CD4-positive, CD25-positive, alpha-beta regulatory T cell (primary cell): ENCODE data around the gene ERGIC1. TPM values are rescaled to one million over a fixed set of nuclear protein-coding genes. Genes with fewer than 3 reads are reported as not detected.
A peak's percentile ranks its signal among the peaks of the same experiment; 100 is the strongest.

ENCODE experiments used
- ATAC-seq, 2 donors: fragments of 150-1000 bp; cut with Tn5 transposase; one replicate each; pipeline ENCODE4 v1.10.0; 2021; ENCODE audit warnings: low read depth in 2 of 2, moderate number of reproducible peaks in 2 of 2, moderate library complexity in 1 of 2
- DNase-seq, 3 donors: peaks; one replicate each; pipeline versions ENCODE4 v3.0.0 to v3.0.0-alpha.2; 2012 to 2022; ENCODE audit warnings: mixed read lengths in 1 of 3
- H3K27ac ChIP-seq: one replicate; pipeline ENCODE4 v1.7.0; 2013; ENCODE audit warnings: mild to moderate bottlenecking, low read length; ENCODE audit not compliant: insufficient read depth, poor library complexity, severe bottlenecking
- H3K27me3 ChIP-seq: one replicate; pipeline ENCODE4 v1.7.0; 2013; ENCODE audit warnings: low read length; ENCODE audit not compliant: control insufficient read depth, insufficient read depth
- H3K36me3 ChIP-seq: one replicate; pipeline ENCODE4 v1.7.0; 2013; ENCODE audit warnings: mild to moderate bottlenecking, low read length, moderate library complexity; ENCODE audit not compliant: control insufficient read depth, insufficient read depth
- H3K4me1 ChIP-seq: 2 replicates; pipeline ENCODE4 v1.7.0; 2013; ENCODE audit warnings: mild to moderate bottlenecking, low read length; ENCODE audit not compliant: insufficient read depth, control insufficient read depth, poor library complexity, severe bottlenecking
- H3K4me3 ChIP-seq: one replicate; pipeline ENCODE4 v1.7.0; 2013; ENCODE audit warnings: low read depth, mild to moderate bottlenecking, low read length, moderate library complexity
- H3K9me3 ChIP-seq, 2 experiments: 1 replicate in 1 of 2; 2 replicates in 1 of 2; pipeline ENCODE4 v1.7.0; 2013; ENCODE audit warnings: low read length in 2 of 2, mild to moderate bottlenecking in 1 of 2, moderate library complexity in 1 of 2; ENCODE audit not compliant: control insufficient read depth in 2 of 2
- H3K27ac Mint-ChIP-seq, 3 donors: one replicate each; pipeline ENCODE4 v1.8.0; 2020 to 2022; ENCODE audit warnings: mild to moderate bottlenecking in 3 of 3, mixed read lengths in 3 of 3, moderate library complexity in 2 of 3
- H3K27me3 Mint-ChIP-seq: one replicate; pipeline ENCODE4 v1.8.0; 2022; ENCODE audit warnings: mild to moderate bottlenecking, mixed read lengths
- H3K36me3 Mint-ChIP-seq: one replicate; pipeline ENCODE4 v1.8.0; 2020; ENCODE audit warnings: mixed read lengths
- H3K4me1 Mint-ChIP-seq, 4 donors: one replicate each; pipeline ENCODE4 v1.8.0; 2020 to 2022; ENCODE audit warnings: mixed read lengths in 4 of 4, mild to moderate bottlenecking in 1 of 4
- H3K4me3 Mint-ChIP-seq, 4 donors: one replicate each; pipeline ENCODE4 v1.8.0; 2020 to 2022; ENCODE audit warnings: mild to moderate bottlenecking in 4 of 4, mixed read lengths in 4 of 4, moderate library complexity in 3 of 4
- H3K9me3 Mint-ChIP-seq, 7 donors: one replicate each; pipeline ENCODE4 v1.8.0; 2020 to 2022; ENCODE audit warnings: mixed read lengths in 7 of 7, mild to moderate bottlenecking in 3 of 7, moderate library complexity in 2 of 7
- polyA plus RNA-seq, 4 donors: library from polyadenylated mRNA; unstranded; fragments of 300-500 nt; fragmentation: Illumina TruSeq; gene quantifications; one replicate each; pipeline ENCODE4 v1.2.3, GENCODE V29; 2021
- total RNA-seq: library from RNA; stranded (reverse); gene quantifications from one replicate; pipeline ENCODE4 v1.2.3, GENCODE V29; 2022

The ERGIC1 gene
- total and polyA plus RNA-seq, 5 donors from 2014 or later: 15.7 to 58.4 (median 19.9) TPM

DNA sequence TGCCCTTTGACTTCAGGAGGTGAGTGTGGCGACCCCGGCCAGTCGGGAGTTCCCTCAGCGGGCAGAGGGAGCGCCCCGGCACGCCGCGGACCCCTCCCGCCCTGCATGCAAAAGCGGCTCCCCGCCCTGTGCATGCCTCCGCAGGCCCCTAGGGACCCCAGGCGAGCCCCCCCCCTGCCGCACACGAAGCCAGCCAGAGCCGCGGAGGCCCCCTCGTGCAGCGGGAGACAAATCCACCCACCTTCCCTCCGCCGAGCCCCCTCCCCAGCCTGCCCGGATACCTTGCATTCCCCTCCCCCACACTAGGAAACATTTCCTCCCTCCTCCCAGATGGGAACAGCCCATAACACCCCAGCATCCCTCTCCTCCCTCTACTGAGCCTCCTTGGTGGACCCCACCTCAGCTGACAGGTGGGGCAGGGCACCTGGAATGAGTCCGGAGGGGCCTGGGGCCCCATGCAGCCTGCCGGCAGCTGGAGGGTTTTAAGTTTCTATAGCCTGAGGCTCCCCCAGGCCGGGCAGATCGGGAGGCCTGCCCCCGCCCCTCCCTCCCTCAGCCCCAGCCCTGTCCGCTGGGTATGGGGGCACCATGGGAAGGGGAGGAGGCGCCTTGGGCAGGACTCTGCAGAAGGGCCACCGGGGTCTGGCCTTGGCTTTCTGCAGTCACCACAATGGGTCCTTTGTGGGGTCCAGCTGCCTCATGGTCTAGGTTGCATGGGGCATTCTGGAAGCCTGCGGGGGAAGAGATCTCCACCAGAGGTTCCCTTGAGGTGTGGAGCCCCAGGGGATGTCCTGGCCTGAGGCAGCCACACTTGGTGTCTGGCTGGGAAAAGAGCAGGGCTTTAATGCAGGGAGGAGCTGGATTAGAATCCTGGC is 601 bp downstream of the ERGIC1 start:
- Mint-ChIP-seq H3K36me3 (no peaks in the 10 kb centered on the region), H3K27ac (peak overlapping the region; percentile 94 to 95 (median 95)), H3K9me3 (no peaks in the 10 kb centered on the region), H3K4me1 (peaks cover 15 to 49% (median 38%) of the 10 kb centered on the region in 4 donors), H3K27me3 (peaks cover 4% of the 10 kb centered on the region), H3K4me3 (peak overlapping the region; percentile 83 to 92 (median 90))
- no peak for ATAC-seq
- peak overlapping the region; percentile 82 for H3K27ac ChIP-seq
- peak in 1 of 3 donors; percentile 3 for DNase-seq
- no peaks in the 10 kb centered on the region for H3K36me3 ChIP-seq
- H3K4me1 ChIP-seq: peaks cover 51% of the 10 kb centered on the region
- no peaks in the 10 kb centered on the region for H3K9me3 ChIP-seq
- no peaks in the 10 kb centered on the region for H3K27me3 ChIP-seq
- H3K4me3 ChIP-seq: peak overlapping the region; percentile 66

DNA sequence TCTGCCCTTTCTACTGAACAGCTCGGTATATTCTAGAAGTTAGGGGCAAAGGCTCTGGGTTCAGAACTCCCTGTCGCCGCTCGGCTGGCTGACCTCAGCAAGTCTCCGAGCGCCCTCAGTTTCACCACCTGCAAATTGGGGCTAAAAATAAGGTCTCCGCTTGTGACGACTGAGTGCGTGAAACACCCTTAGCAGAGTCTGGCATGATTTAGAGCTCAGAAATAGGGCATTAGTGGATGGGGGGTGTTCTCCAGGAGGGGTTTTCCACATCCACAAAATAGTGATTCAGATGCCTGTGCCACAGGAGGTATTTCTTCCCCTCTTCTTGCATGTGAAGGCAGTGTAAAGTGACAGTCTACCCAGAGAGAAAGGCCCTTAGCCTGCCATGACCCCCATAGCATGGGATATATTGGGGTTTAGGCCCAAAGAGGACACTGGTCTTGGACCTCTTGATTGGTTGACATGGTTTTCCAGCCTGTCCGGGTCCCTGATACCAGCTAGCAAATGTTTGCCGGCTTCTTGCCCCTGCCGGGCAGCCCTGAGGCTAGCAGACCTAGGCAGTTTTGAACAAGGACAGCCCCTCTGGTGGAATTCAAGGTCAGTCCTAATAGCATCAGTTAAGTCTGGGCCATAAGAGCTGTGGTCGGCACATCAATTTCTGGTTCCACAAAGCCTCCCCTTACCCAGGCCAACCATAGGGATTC is 1.4 kb downstream of the ERGIC1 start:
- no peaks in the 10 kb centered on the region for H3K36me3 ChIP-seq
- peaks cover 4% of the 10 kb centered on the region for H3K27me3 Mint-ChIP-seq
- ATAC-seq (no peak), DNase-seq (no peak)
- peaks cover 15 to 57% (median 40%) of the 10 kb centered on the region in 4 donors for H3K4me1 Mint-ChIP-seq
- peaks cover 51% of the 10 kb centered on the region for H3K4me1 ChIP-seq
- no peaks in the 10 kb centered on the region for H3K9me3 Mint-ChIP-seq
- H3K9me3 ChIP-seq: no peaks in the 10 kb centered on the region
- peak overlapping the region; percentile 82 for H3K27ac ChIP-seq
- peak overlapping the region; percentile 94 to 95 (median 95) for H3K27ac Mint-ChIP-seq
- H3K27me3 ChIP-seq: no peaks in the 10 kb centered on the region
- peak overlapping the region; percentile 83 to 92 (median 88) for H3K4me3 Mint-ChIP-seq
- peak overlapping the region; percentile 55 for H3K4me3 ChIP-seq
- no peaks in the 10 kb centered on the region for H3K36me3 Mint-ChIP-seq

DNA sequence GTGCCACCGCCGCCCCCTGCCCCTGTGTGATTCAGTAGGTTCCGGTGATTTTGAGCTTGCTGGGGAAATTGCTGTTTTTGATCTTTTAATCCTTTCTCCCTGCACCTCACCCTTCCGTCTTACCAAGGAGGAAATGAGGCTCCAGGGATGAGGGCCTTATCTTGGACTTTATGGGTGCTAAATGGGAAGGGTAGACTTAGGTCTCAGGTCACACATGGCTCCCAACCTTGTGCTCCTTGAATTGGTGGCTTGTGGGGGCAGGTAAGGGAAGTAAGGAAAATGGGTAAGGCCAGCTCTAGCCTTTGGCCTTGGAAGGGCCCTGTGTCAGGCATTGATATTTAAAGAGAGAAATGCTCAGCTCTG is 1.9 kb downstream of the ERGIC1 start:
- H3K27me3 ChIP-seq: no peaks in the 10 kb centered on the region
- Mint-ChIP-seq H3K27me3 (peaks cover under 1% of the 10 kb centered on the region), H3K36me3 (peaks cover 3% of the 10 kb centered on the region), H3K4me3 (peak overlapping the region; percentile 83 to 92 (median 88)), H3K9me3 (no peaks in the 10 kb centered on the region), H3K4me1 (peaks cover 15 to 61% (median 42%) of the 10 kb centered on the region in 4 donors), H3K27ac (peak overlapping the region; percentile 94 to 95 (median 95))
- peak overlapping the region; percentile 82 for H3K27ac ChIP-seq
- peaks cover 51% of the 10 kb centered on the region for H3K4me1 ChIP-seq
- H3K9me3 ChIP-seq: no peaks in the 10 kb centered on the region
- peak overlapping the region; percentile 55 for H3K4me3 ChIP-seq
- ATAC-seq (no peak), DNase-seq (no peak)
- H3K36me3 ChIP-seq: no peaks in the 10 kb centered on the region

DNA sequence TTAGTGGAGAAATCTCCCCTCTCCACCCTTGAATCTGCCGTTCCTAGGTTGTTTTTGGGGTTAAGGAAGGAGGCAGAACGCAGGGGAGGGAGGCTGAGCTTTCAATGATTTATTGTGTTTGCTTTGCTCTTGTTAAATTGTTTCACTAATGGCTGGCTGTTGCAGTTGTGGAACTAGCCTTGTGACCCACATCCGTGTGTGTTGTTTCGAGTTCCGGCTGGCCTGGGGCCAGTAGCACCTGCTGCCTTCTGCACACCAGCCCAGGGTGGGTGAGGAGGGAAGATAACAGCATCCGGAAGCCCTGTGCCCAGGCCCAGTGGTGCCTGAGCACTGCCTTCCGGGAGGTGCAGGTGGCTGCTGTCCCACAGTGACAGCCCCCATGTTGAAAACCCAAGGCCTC is 3.6 kb downstream of the ERGIC1 start:
- H3K9me3 Mint-ChIP-seq: no peaks in the 10 kb centered on the region
- H3K4me3 Mint-ChIP-seq: peak overlapping the region; percentile 83 to 91 (median 90)
- Histone ChIP-seq H3K4me1 (peaks cover 51% of the 10 kb centered on the region), H3K9me3 (no peaks in the 10 kb centered on the region), H3K36me3 (no peaks in the 10 kb centered on the region), H3K27ac (peak overlapping the region; percentile 82), H3K4me3 (peak overlapping the region; percentile 75), H3K27me3 (no peaks in the 10 kb centered on the region)
- no peaks in the 10 kb centered on the region for H3K27me3 Mint-ChIP-seq
- ATAC-seq (peak; percentile 85 to 86), DNase-seq (peak; percentile 6 to 91 (median 75))
- H3K36me3 Mint-ChIP-seq: peaks cover 12% of the 10 kb centered on the region
- H3K4me1 Mint-ChIP-seq: peaks cover 15 to 64% (median 49%) of the 10 kb centered on the region in 4 donors
- H3K27ac Mint-ChIP-seq: peak overlapping the region; percentile 94 to 95 (median 94)

DNA sequence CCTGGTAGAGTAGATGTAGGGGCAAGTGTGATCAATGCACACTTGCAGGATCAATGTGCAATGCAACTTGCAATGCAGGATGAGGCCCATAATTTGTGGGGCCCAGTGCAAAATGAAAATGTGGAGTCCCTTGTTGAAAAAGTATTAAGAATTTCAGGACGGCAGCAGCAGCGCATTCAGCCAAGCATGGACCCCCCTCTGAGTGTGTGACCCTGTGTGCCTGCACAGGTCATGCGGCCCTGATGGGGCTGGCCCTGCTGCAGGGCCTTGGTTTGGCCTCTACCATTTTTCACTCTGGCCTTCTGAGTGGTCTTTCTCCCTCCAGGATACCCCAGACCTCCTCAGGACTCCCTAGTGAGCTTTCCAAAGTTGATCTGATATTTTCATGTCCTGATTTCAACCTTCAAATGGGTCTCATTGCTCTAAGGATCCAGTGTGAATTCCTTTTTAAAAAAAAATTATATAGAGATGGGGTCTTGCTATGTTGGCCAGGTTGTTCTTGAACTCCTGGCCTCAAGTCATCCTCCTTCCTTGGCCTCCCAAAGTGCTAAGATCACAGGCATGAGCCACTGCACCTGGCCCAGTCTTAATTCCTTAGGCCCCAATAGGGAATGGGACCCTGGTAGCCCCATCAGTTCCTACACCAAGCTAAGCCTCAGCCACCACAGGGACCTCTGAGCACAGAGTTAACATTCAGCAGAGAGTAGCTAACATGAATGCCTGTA is 4.3 kb downstream of the ERGIC1 start:
- Mint-ChIP-seq H3K27ac (peak overlapping the region; percentile 48 to 95 (median 94)), H3K36me3 (peaks cover 15% of the 10 kb centered on the region), H3K4me1 (peaks cover 15 to 61% (median 50%) of the 10 kb centered on the region in 4 donors), H3K4me3 (peak overlapping the region; percentile 79 to 91 (median 86)), H3K9me3 (no peaks in the 10 kb centered on the region), H3K27me3 (no peaks in the 10 kb centered on the region)
- Histone ChIP-seq H3K4me1 (peaks cover 48% of the 10 kb centered on the region), H3K4me3 (peak overlapping the region; percentile 75), H3K9me3 (no peaks in the 10 kb centered on the region), H3K36me3 (no peaks in the 10 kb centered on the region), H3K27me3 (no peaks in the 10 kb centered on the region), H3K27ac (peak overlapping the region; percentile 82)
- ATAC-seq (no peak), DNase-seq (no peak)

DNA sequence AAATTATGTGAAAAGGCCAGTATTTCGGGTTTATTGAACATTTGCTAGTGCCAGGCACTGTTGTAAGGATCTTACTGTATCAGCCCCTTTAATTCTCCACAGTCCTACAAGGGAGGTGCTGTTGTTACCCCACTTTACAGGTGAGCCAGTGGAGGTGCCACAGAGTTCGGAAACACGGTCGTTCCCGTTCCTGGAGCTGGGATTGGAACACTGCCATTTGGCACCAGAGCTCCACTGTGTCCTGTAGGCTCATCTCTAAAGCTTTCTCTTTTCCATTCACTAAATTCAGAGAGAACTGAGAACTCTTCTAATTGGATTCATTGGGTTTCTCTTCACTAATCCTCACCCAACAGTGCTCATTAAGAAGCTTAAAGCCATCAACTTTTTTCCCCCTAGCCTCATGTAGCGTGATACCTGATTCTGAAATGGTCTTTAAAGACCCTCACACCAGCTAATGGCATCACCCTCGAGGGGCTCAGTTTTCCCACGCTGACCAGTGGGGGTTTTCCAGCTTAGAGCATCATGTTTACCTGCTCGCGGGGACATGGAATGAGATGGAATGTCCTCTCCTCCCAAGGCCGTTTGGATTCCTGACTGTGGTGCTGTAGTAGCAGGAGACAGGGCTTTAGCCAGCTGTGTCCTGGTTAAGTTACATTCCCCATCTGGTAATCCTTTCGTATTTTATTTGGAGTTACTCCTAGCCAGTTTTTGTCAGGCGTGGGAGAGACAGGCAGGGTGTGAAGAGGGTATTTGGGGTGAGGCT is 5.8 kb downstream of the ERGIC1 start:
- no peak for DNase-seq
- H3K36me3 ChIP-seq: no peaks in the 10 kb centered on the region
- no peak for ATAC-seq
- peaks cover 0 to 1% (median 0%) of the 10 kb centered on the region in 7 donors for H3K9me3 Mint-ChIP-seq
- H3K9me3 ChIP-seq: no peaks in the 10 kb centered on the region
- no peak overlapping the region for H3K4me3 Mint-ChIP-seq
- no peaks in the 10 kb centered on the region for H3K27me3 ChIP-seq
- H3K27ac Mint-ChIP-seq: peak overlapping the region in 2 of 3 donors; percentile 69 to 79
- H3K4me1 Mint-ChIP-seq: peaks cover 15 to 67% (median 52%) of the 10 kb centered on the region in 4 donors
- no peak overlapping the region for H3K27ac ChIP-seq
- H3K27me3 Mint-ChIP-seq: no peaks in the 10 kb centered on the region
- no peak overlapping the region for H3K4me3 ChIP-seq
- H3K4me1 ChIP-seq: peaks cover 38% of the 10 kb centered on the region
- peaks cover 20% of the 10 kb centered on the region for H3K36me3 Mint-ChIP-seq
